Measurements from ENCODE around the gene COL4A1. TPM values are rescaled to one million over a fixed set of nuclear protein-coding genes. Genes with fewer than 3 reads are reported as not detected.

Gene COL4A1
- total RNA-seq, 4 donors from 2014 or later: 989 to 1,633 (median 1,298) TPM

- TF ChIP-seq CTCF (IDR thresholded peaks at IDR 0.05; ENCODE audit: low read depth): no peak
Measured at GRCh38 chr13:110135977-110136597, 170.9 kb downstream of the COL4A1 start.

GRCh38 chr13:110134801-110135200 is 172.2 kb downstream of the COL4A1 start:
- TF ChIP-seq CTCF (IDR thresholded peaks at IDR 0.05; ENCODE audit: low read depth): no peak

- no peak for TF ChIP-seq CTCF (IDR thresholded peaks at IDR 0.05; ENCODE audit: low read depth)
Measured at GRCh38 chr13:110133425-110134235, 173.3 kb downstream of the COL4A1 start.

- no peak for TF ChIP-seq CTCF (IDR thresholded peaks at IDR 0.05; ENCODE audit: low read depth)
Measured at GRCh38 chr13:110132225-110132982, 174.6 kb downstream of the COL4A1 start.

GRCh38 chr13:110131424-110131823 is 175.5 kb downstream of the COL4A1 start:
- TF ChIP-seq CTCF (IDR thresholded peaks at IDR 0.05; ENCODE audit: low read depth): no peak

GRCh38 chr13:110130431-110130830 is 176.5 kb downstream of the COL4A1 start:
- no peak for TF ChIP-seq CTCF (IDR thresholded peaks at IDR 0.05; ENCODE audit: low read depth)

All from subcutaneous adipose tissue (tissue), 4 donors.